HG03432 (cell line): ENCODE data around the gene LRRC3.

ENCODE experiments used
- ATAC-seq: cut with Tn5 transposase; IDR thresholded peaks from one replicate; pipeline ENCODE4 v1.9.1; 2021; ENCODE audit warnings: mild to moderate bottlenecking, moderate library complexity; ENCODE audit not compliant: unreplicated experiment

The LRRC3 gene

GRCh38 chr21:44456214-44456914 is 1.1 kb downstream of the LRRC3 start:
- no peak for ATAC-seq

GRCh38 chr21:44456915-44457736 is 1.8 kb downstream of the LRRC3 start:
- no peak for ATAC-seq

GRCh38 chr21:44458971-44459711 is 3.8 kb downstream of the LRRC3 start:
- no peak for ATAC-seq

GRCh38 chr21:44459712-44460440 is 4.6 kb downstream of the LRRC3 start:
- no peak for ATAC-seq

- no peak for ATAC-seq
Observed at GRCh38 chr21:44460441-44460755, 5.1 kb downstream of the LRRC3 start.

DNA sequence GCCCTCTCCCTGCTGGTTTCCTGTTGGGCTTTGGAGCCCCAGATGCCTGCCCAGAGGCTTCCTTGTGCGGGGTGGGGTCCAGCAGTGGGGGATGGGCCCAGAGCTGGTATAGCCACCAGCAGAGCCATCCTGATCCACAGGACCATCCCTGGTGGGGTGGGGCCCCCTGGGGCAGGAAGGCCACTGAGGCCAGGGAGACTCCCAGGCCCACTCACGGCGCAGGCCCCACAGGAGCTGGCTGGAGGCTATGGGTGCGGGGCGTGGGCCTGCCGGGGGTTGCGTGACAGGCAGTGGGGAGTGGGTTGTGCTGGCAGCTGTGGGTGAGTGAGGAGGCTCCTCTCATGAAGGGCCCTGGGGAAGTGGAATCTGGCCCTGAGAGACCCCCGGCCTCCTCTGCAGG is 5.7 kb downstream of the LRRC3 start:
- ATAC-seq = no peak

- no peak for ATAC-seq
Observed at GRCh38 chr21:44461464-44462001, 6.2 kb downstream of the LRRC3 start.

DNA sequence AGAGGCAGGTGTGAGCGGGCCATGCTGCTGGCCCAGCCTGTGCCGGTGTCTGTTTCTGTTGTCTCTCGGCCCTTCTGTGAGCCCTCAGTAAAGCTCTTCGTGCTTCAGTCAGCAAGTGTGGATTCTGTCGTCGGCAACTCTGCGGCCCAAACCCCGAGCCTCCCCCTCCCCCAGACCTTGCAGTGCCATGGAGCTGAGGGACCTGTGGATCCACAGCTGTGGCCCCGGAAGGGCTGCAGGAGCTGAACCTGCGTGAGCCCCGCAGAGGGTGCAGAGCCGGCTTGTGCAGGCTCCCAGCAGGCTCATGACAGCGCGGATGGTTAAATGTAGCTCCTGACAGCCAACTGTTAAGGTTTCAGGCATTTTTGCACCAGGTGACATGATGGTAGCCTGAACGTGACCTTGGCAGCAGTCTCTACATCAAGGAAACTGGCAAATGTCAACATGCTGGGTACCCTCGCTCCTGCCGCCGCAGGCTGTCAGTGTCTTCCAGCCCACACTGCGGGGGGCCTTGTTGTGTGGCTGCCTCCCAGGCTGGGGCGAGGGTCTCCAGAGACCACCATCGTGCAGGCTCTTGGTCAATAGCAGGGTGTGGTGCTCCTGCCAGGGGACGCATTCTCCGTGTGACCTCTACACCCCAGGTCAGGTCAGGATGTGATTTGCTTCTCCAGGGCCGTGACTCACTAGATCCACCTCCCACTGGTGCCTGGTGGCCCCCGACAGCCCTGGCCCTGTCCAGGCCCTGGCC is 7.0 kb downstream of the LRRC3 start:
- ATAC-seq = no peak

- ATAC-seq = no peak
Observed at GRCh38 chr21:44462834-44463200, 7.5 kb downstream of the LRRC3 start.

GRCh38 chr21:44463724-44464123 is 8.4 kb downstream of the LRRC3 start:
- ATAC-seq = no peak

- ATAC-seq = no peak
Observed at GRCh38 chr21:44464351-44464750, 9.0 kb downstream of the LRRC3 start.

GRCh38 chr21:44466351-44466954 is 11.1 kb downstream of the LRRC3 start:
- no peak for ATAC-seq

DNA sequence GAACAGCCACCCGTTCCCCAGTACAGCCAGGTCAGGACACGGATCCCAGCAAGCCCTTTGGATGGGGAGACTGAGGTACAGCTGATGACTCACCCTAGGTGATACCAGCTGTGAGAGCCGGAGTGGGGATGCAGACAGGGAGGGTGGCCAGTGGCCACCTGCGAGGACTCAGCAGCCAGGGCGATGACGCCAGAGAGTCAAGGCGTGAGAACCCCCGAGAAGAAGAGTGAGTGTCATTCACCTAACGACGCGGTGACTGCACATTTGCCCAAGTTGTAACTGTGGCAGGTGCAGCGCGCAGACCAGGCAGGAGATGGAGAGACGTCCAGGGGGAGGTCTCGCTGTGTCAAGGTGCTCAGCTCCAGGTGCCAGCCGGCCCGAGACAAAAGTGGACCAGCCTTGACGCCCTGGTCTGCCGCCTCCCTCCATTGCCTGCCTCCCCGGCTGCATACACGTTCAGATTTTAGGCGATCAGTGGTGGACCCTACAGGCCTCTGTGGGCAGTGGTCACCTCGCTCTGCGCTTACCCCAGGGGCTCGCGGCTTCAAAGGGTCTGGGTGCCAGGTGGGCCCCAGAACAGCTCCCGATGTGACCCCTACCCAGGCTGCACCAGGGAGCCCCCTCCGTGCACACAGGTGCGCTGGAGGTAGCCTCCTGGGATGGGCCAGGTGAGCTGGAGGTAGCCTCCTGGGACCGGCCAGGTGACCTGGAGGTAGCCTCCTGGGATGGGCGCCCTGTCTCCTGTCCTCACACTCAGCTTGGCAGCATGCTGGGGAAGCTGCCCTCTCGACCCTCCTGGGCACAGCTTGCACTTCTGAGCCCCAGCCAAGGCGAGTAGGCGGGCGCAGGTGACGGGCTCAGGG is 11.9 kb downstream of the LRRC3 start:
- no peak for ATAC-seq

- no peak for ATAC-seq
Observed at GRCh38 chr21:44467859-44468195, 12.5 kb downstream of the LRRC3 start.

DNA sequence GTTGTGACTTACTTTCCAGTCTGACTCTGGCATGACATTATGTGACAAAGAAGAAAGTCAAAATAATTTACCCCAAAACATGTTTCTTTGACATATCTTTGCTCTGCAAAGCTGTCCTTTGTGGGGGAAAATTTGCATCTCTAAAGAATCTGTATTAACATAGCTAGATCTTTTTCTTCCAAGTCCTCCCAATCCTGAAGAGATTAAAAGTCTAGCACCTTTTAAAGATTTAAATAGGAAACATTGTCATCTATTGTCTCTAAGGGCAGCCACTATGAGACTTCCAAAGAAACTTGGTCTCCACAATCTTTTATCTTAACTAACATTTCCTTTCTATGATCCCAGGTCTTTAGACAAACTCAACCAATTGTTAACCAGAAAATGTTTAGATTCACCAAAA is 16.0 kb downstream of the LRRC3 start:
- ATAC-seq = no peak

DNA sequence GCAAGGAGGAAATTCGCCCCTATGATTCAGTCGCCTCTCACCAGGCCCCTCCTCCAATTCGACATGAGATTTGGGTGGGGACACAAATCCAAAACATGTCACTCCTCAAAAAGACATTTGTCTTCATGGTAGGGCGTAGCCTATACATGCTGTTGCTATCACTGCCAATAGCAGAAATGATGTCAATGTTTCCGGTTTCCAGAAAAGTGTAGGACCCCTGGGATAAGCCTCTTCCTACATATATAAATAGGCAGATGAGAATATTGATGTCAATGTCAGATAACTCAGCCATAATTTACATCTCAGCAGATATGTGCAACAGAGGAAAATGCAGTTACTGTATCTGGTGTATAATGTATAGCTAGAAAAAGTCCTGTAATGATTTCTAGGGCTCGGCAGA is 16.7 kb downstream of the LRRC3 start:
- no peak for ATAC-seq

DNA sequence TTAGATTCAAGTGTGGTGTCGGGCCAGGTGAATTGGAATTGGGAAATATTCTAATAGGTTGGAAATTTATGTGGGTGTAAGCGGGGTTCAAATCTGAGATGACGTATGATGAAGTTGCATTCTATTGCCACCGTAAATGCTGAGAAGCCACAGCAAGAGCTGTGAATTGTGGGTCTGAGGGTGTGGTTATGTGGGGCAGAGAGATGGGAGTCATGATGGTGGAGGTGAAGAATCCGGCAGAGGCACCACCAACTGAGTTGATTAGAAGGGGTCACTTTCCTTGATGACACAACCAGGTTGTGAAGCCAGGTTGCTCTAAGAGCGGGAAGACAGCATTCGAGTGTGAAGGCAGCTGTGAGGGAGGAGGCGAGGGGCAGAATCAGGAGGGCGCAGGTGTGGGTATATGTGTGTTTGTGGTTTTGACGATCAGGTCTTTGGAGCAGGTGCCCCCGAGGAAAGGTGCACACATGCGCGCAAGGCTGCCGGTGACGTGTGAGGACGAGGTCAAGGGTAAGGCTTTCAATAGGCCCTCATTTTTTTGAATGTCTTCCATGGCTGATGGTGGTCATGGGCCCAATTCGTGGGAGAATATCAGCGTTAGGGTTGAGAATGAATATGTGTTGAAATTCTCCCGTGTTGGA is 18.7 kb downstream of the LRRC3 start:
- ATAC-seq = no peak

DNA sequence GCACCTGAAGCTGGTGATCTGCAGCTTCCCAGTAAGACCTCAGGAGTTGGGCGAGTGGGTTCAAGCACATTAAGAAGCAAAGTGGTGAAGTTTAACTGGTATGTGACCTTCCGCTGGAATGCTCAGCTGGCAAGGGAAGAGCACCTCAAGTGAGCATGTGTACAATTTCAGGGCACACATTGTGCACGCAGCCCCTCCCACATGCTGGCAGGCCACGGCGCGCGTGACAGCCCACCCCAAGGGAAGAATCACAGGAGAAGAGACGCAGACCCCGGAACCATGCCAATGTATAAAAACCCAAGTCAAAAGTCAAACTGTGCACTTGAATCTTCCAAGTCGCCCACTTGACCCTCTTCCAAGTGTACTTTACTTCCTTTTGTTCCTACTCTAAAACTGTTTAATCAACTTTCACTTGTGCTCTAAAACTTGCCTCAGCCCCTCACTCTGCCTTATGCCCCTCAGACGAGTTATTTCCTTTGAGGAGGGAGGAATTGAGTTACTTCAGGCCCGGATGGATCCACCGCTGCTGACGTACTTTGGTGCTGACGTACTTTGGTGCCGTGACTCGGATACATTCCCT is 20.0 kb downstream of the LRRC3 start:
- ATAC-seq = no peak
